Stomach (tissue), 9 donors: ENCODE data around the gene MZT2B. TPM values are rescaled to one million over a fixed set of nuclear protein-coding genes. Genes with fewer than 3 reads are reported as not detected.
"Not testable (repeated sequence)": the region's sequence is repeated elsewhere in the genome, so short reads cannot be mapped to it uniquely, and the experiment has no call there.

ENCODE experiments used
- DNase-seq, 2 donors: peaks; one replicate each; pipeline versions ENCODE4 v3.0.0 to v3.0.0-alpha.2; 2013 to 2019
- H3K27ac ChIP-seq, 5 donors: fragments of 200-600 bp in 4 of 5; sonication (generic) in 4 of 5; one replicate each; pipeline ENCODE4 v1.5.1; 2013 to 2019; ENCODE audit warnings: mild to moderate bottlenecking in 1 of 5, moderate library complexity in 1 of 5
- H3K27me3 ChIP-seq, 3 donors: fragments of 200-600 bp; sonication (generic); one replicate each; pipeline ENCODE4 v1.5.1; 2017 to 2019; ENCODE audit warnings: mixed run types in 1 of 3
- H3K36me3 ChIP-seq, 4 donors: fragments of 200-600 bp; sonication (generic); 1 replicate in 3 of 4; 2 replicates in 1 of 4; pipeline ENCODE4 v1.5.1; 2016 to 2019
- H3K4me1 ChIP-seq, 4 donors: fragments of 200-600 bp; sonication (generic); one replicate each; pipeline ENCODE4 v1.5.1; 2016 to 2019
- H3K4me3 ChIP-seq, 4 donors: fragments of 200-600 bp; sonication (generic) in 3 of 4; one replicate each; pipeline ENCODE4 v1.5.1; 2016 to 2019; ENCODE audit warnings: mild to moderate bottlenecking in 1 of 4
- H3K9me3 ChIP-seq, 4 donors: fragments of 200-600 bp; sonication (generic); one replicate each; pipeline ENCODE4 v1.5.1; 2016 to 2019
- EP300 ChIP-seq: sonication (generic); formaldehyde crosslinking; IDR thresholded peaks from one replicate; pipeline ENCODE4 v1.6.1; 2017; ENCODE audit warnings: antibody characterized with exemption
- POLR2A ChIP-seq, 4 donors: fragments of 450-650 bp; IDR thresholded peaks; one replicate each; pipeline ENCODE4 v1.6.1; 2016; ENCODE audit warnings: antibody characterized with exemption in 4 of 4, control low read depth in 2 of 4, mild to moderate bottlenecking in 1 of 4, moderate library complexity in 1 of 4
- POLR2AphosphoS5 ChIP-seq, 3 donors: sonication (generic); formaldehyde crosslinking; IDR thresholded peaks; one replicate each; pipeline ENCODE4 v1.6.1; 2016; ENCODE audit warnings: antibody characterized with exemption in 3 of 3
- WGBS, 5 donors: extraction: QIAGEN DNeasy Blood & Tissue Kit in 3 of 5; methylation state at CpG; one replicate each; pipeline versions ENCODE4 v1.1.5 to v1.1.7; 2013 to 2018; 5-methylcytosine and 5-hydroxymethylcytosine counted together
- intact Hi-C: fragments of 100-400 bp; cut with DNase I; formaldehyde crosslinking; loops from one replicate; pipeline ENCODE4 v1.15.1; 2023; ENCODE audit warnings: low total_unique reads
- polyA plus RNA-seq, 3 donors: library from polyadenylated mRNA; stranded (reverse); fragments of 200-250 nt; gene quantifications; one replicate each; pipeline ENCODE4 v1.2.3, GENCODE V29; 2013
- total RNA-seq, 5 donors: library from RNA; depleted of rRNA; stranded (reverse); fragments of >200 nt; gene quantifications; one replicate each; pipeline versions ENCODE4 v1.1.0 to v1.2.3, GENCODE V29; 2014 to 2016
- TF ChIP-seq, protein P1 (sequence below), 7 experiments: fragments of 450-650 bp in 4 of 7; fragments of 200-600 bp in 3 of 7; sonication (generic) in 3 of 7; IDR thresholded peaks; one replicate each; pipeline ENCODE4 v1.5.1; 2016 to 2019; ENCODE audit warnings: antibody characterized with exemption in 7 of 7, control low read depth in 2 of 7, mild to moderate bottlenecking in 1 of 7
- donor health status: healthy with polysubstance abuse.
- donor health status: Bipolar disorder and iron deficiency.
- donor health status: healthy.

MZT2B gene
- total and polyA plus RNA-seq, 8 donors, result 52.3 to 521 (median 253) TPM

DNA sequence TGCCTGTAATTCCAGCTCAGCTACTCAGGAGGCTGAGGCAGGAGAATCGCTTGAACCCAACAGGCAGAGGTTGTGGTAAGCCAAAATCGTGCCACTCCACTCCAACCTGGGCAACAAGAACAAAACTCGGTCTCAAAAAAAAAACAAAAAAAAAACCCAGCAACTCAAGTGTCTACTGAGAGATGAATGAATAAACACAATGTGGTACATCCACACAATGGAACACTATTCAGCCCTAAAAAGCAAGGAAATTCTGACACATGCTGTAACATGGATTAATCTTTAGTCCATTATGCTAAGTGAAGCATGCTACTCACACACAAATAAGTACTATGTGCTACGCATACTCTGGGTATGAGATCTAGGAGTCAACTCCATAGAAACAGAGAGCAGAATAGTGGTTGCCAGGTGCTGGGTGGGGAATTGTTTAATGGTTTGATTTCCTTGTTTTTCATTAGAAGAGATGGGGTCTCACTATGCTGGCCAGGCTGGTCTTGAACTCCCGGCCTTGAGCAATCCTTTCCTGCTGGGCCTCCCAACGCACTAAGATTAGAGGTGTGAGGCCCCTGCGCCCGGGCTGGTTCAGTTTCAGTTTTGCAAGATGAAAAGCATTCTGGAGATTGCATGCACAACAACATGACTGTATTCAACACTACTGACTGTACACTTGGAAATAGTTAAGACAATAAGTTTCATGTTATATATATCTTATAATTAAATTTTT, 16.6 kb upstream of the MZT2B start:
- DNase-seq, result no peak
- intact Hi-C loops, result no loop called here
- no peaks in the 10 kb centered on the region for H3K4me1 ChIP-seq

DNA sequence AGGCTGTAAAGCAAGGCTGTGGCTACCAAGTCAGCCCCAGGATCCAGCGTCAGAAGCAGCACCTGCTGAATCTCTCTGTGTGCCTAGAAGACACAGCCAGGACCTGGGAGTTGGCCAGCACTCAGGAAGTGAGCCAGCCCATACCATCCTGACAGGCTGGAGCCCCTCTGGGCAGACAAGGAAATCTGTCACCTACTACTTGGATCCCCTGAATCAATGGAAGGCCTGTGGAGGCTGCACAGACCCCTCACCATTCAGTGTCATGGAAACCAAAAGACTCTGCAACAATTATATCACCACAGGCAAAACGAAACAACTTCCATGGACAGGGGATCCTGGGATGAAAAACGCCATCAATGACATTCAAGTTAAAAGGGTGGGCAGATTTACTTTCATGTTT, 15.5 kb upstream of the MZT2B start:
- peaks cover 53 to 99% (median 96%) of the 10 kb centered on the region in 4 donors for H3K36me3 ChIP-seq
- H3K27me3 ChIP-seq, intact Hi-C loops, H3K4me1 ChIP-seq, H3K27ac ChIP-seq, DNase-seq, H3K9me3 ChIP-seq, H3K4me3 ChIP-seq: not testable (repeated sequence)
- 76 to 90% (median 85%) methylated on average over 3 of the region's 3 CpGs for WGBS, 5 donors

More for the DNA sequence above, 16.6 kb upstream of the MZT2B start:
- 93 to 96% (median 95%) methylated on average over 8 of the region's 8 CpGs for WGBS, 5 donors
- Histone ChIP-seq H3K4me3 (no peak overlapping the region), H3K27ac (no peak overlapping the region), H3K27me3 (no peaks in the 10 kb centered on the region), H3K9me3 (no peaks in the 10 kb centered on the region), H3K36me3 (peaks cover 51 to 98% (median 94%) of the 10 kb centered on the region in 4 donors)
- TF ChIP-seq, protein P1, sequence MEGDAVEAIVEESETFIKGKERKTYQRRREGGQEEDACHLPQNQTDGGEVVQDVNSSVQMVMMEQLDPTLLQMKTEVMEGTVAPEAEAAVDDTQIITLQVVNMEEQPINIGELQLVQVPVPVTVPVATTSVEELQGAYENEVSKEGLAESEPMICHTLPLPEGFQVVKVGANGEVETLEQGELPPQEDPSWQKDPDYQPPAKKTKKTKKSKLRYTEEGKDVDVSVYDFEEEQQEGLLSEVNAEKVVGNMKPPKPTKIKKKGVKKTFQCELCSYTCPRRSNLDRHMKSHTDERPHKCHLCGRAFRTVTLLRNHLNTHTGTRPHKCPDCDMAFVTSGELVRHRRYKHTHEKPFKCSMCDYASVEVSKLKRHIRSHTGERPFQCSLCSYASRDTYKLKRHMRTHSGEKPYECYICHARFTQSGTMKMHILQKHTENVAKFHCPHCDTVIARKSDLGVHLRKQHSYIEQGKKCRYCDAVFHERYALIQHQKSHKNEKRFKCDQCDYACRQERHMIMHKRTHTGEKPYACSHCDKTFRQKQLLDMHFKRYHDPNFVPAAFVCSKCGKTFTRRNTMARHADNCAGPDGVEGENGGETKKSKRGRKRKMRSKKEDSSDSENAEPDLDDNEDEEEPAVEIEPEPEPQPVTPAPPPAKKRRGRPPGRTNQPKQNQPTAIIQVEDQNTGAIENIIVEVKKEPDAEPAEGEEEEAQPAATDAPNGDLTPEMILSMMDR (IDR thresholded peaks at IDR 0.05), result no peak
- TF ChIP-seq EP300 (no peak), POLR2AphosphoS5 (IDR thresholded peaks at IDR 0.05) (no peak), POLR2A (IDR thresholded peaks at IDR 0.05) (no peak)

DNA sequence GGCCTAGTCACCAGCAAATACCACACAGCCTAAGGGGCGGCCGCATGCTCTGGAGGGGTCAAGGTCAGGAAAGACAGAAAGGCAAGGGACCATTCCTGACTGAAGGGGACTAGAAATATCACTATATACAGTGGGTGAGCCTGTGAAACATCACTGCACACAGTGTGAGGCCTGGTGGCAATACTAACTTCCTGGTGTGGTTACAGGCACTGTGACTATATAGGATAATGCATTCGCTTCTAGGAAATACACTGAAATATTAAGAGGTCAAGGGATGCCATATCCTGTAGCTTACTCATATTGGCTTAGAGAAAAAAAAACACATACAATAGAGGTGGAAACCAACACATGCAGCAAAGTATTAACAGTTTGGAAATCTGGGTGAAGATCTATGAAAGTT, 12.9 kb upstream of the MZT2B start:
- H3K9me3 ChIP-seq, H3K27ac ChIP-seq, H3K4me3 ChIP-seq, H3K27me3 ChIP-seq, intact Hi-C loops, DNase-seq, H3K4me1 ChIP-seq: not testable (repeated sequence)
- H3K36me3 ChIP-seq, result peaks cover 50 to 100% (median 99%) of the 10 kb centered on the region in 4 donors
- 82 to 96% (median 91%) methylated on average over 3 of the region's 3 CpGs for WGBS, 5 donors

DNA sequence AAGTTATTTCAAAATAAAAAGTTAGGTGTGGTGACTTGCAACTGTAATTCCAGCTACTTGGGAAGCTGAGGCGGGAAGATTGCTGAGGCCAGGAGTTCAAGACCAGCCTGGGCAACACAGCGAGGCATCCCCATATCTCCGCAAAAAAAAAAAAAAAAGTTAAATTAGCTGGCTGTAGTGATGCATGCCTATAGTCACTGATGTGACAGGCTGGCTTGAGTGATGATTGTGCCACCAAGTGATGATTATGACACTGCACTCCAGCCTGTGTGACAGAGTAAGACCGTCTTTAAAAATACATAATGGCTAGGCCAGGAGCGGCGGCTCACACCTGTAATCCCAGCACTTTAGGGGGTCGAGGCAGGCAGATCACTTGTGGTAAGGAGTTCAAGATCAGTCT, 12.2 kb upstream of the MZT2B start:
- intact Hi-C loops, result no loop called here
- no peak for TF ChIP-seq EP300
- no peak for TF ChIP-seq POLR2A (IDR thresholded peaks at IDR 0.05)
- TF ChIP-seq, protein P1 (IDR thresholded peaks at IDR 0.05), result no peak
- TF ChIP-seq POLR2AphosphoS5 (IDR thresholded peaks at IDR 0.05), result no peak
- Histone ChIP-seq H3K27ac (no peak overlapping the region), H3K4me3 (no peak overlapping the region), H3K9me3 (no peaks in the 10 kb centered on the region), H3K27me3 (no peaks in the 10 kb centered on the region), H3K4me1 (no peaks in the 10 kb centered on the region), H3K36me3 (peaks cover 49 to 100% (median 99%) of the 10 kb centered on the region in 4 donors)
- DNase-seq, result no peak
- 84 to 94% (median 90%) methylated on average over 7 of the region's 7 CpGs for WGBS, 5 donors

DNA sequence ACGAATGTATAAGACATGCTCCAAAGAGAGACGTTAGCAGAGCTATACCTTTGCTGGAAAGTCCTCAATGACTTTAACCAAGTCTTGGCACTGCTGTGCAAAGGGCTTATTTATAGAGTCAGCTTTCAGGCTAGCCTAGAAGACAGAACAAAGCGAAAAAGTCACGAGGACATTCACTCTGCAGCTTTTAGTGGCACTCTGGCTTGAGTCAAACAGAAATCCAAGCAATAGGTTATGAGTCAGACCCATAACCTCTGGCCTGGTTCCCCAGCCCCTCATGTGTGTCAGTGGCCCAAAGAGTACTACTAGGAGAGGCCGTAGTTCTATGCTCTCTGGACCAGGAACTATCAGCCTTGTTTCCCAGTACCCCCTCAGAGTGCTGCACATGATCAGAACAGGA, 7.2 kb upstream of the MZT2B start:
- H3K27ac ChIP-seq, H3K4me1 ChIP-seq, H3K4me3 ChIP-seq, H3K9me3 ChIP-seq, DNase-seq, intact Hi-C loops, H3K27me3 ChIP-seq: not testable (repeated sequence)
- peaks cover 26 to 67% (median 64%) of the 10 kb centered on the region in 4 donors for H3K36me3 ChIP-seq
- WGBS, 5 donors, result 88 to 97% (median 92%) methylated on average over 5 of the region's 5 CpGs

DNA sequence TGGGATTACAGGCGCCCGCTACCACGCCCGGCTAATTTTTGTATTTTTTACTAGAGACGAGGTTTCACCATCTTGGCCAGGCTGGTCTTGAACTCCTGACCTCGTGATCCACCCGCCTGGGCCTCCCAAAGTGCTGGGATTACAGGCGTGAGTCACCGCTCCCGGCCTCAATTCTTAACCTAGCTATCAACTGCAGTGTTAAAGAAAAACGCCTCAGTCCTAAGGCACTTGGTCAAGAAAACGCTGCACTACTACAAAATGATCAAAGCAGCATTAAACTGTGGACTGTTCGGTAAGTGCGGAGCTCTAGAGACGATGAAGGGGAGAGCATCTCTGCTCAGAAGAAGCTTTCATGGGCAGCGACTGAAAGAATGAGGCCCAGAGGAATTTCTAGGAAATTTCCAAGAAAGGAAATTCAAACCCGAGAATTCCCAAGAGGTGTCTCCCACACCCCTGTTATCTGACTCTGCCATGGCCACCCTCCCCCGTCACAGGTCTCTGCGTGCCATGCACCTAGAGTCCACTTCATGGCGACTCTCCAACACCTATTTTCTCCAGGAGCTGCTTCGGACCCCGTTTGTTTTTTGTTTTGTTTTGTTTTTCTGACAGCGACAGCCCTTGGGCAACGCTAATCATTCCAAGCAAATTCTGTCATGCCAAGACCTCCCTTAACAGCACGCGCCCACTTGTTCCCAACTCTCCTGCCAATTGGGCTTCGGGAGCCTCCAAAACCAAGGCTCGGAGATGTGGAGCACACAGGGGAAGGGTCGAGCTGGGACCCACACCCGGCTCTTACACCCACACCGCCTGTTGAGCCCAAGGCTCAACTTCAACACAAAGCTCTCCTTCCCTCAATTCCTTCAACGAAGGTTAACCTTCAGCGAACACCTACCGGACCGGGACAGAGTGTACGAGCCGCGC, 1.4 kb upstream of the MZT2B start:
- H3K27me3 ChIP-seq, H3K9me3 ChIP-seq, DNase-seq: not testable (repeated sequence)
- H3K4me1 ChIP-seq, result peaks cover 21 to 42% (median 37%) of the 10 kb centered on the region in 4 donors
- H3K4me3 ChIP-seq, result peak overlapping the region; percentile 93 to 99 (median 94)
- peak overlapping the region; percentile 89 to 96 (median 90) for H3K27ac ChIP-seq
- intact Hi-C loops, result loop anchor here (10.0 kb wide), 2 partner anchors 154 to 1304 kb away; no protein-coding TSS in a partner anchor
- 19 to 26% (median 21%) methylated on average over 35 to 38 of the region's 38 CpGs for WGBS, 5 donors
- peaks cover under 1 to 18% (median 11%) of the 10 kb centered on the region in 4 donors for H3K36me3 ChIP-seq
